ENCODE data around the gene INO80.

INO80 gene

DNA sequence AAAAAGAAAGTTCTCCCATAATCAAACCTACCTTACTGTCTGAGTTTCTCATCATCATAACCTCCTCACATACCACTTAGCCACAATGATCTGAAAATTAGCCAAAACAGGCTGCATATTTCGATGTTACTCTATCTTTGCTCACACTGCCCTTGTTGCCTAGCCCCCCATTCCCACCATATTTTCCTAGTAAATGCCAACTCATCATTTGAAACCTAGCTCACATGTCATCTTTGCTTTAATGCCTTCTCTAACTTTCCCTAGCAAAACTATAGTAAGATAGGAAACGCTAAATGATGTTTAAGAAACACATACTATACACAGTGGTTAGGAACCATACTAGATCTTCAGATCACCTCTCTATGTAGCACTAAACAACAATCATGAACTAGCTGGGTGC lies 64.9 kb downstream of the INO80 start:
- TF ChIP-seq, protein P1, sequence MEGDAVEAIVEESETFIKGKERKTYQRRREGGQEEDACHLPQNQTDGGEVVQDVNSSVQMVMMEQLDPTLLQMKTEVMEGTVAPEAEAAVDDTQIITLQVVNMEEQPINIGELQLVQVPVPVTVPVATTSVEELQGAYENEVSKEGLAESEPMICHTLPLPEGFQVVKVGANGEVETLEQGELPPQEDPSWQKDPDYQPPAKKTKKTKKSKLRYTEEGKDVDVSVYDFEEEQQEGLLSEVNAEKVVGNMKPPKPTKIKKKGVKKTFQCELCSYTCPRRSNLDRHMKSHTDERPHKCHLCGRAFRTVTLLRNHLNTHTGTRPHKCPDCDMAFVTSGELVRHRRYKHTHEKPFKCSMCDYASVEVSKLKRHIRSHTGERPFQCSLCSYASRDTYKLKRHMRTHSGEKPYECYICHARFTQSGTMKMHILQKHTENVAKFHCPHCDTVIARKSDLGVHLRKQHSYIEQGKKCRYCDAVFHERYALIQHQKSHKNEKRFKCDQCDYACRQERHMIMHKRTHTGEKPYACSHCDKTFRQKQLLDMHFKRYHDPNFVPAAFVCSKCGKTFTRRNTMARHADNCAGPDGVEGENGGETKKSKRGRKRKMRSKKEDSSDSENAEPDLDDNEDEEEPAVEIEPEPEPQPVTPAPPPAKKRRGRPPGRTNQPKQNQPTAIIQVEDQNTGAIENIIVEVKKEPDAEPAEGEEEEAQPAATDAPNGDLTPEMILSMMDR (IDR thresholded peaks at IDR 0.05): no peak

GRCh38 chr15:41048852-41049251 lies 67.2 kb downstream of the INO80 start:
- TF ChIP-seq, protein P1 (IDR thresholded peaks at IDR 0.05): no peak

- TF ChIP-seq, protein P1 (IDR thresholded peaks at IDR 0.05): no peak
These were observed 67.7 kb downstream of the INO80 start for GRCh38 chr15:41048397-41048796.

DNA sequence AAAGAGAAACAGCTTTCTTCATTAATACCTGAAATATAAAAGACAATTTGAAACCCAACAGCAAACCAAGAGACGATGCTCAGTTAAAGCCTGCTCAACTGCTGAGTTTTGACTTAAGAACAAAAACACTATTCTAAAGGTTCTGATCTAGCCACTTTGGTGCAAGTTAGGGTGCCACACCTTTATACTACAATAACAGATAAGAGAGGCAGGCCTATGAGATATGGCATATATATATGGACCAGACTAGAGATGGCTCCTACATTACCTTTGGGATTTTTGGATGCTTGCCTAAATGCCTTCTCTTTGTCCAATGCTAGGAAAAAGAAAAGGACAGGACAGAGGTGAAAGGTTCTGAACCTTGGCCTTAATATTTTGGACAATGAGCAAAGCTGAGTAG lies 68.6 kb downstream of the INO80 start:
- TF ChIP-seq, protein P1 (IDR thresholded peaks at IDR 0.05): no peak

DNA sequence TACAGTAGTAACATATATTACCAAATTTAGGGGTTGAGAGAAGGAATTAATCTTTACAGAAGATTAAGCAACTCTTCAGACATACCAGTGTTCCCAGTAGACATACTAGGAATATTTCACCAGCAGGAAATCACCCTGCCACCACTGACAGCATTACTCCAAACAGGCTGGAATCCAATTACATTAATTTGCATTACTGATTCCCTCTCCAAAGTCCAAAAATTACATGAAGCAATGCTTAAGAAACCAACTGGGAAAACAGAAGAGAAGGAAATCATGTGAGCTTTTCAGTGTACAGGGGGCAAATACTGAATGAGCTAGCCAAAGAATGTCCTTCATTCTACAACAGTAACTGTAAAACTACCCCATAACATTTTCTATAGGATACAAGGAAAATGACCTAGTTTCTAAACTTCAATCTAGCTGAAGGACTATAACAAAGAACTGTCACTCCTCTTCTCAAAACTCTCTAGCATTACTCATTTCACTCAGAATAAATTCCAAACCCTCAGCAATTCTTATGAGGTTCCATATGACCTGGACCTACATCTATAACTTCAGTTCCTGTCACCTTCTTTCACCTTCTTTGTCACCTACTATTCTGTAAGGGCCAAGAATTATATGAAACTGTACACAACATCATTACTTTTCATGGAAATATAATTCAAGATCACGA lies 72.7 kb downstream of the INO80 start:
- TF ChIP-seq, protein P1 (IDR thresholded peaks at IDR 0.05): no peak

- TF ChIP-seq, protein P1 (IDR thresholded peaks at IDR 0.05): no peak
These were observed 73.2 kb downstream of the INO80 start for GRCh38 chr15:41042851-41043250.

DNA sequence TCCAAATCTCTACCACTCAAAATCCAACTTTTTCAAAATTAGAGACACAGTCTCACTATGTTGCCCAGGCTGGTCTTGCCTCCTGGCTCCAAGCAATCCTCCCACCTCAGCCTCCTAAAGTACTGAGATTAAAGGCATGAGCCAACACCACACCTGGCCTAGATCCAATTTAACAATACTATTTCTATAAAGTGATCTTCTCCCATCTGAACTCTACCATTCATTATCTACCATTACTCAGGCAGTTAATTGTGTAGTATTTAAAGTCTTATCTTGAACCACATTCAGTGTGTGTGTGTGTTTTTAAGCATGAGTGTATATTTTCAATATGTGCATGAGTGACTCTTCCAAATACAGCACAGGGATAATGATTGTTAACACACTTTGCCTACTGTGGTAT lies 77.0 kb downstream of the INO80 start:
- TF ChIP-seq, protein P1 (IDR thresholded peaks at IDR 0.05): no peak

DNA sequence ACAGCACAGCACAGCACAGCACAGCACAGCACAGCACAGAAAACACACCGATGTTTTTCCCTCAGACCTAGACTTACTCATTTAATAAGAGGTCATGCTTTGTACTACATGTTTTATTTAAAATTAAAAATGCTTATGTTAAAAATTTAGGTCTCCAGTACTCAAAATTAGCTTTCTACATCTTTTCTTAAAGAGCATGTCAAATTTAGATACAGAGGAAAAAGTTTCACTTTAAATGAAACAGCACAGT lies 84.1 kb downstream of the INO80 start:
- TF ChIP-seq, protein P1 (IDR thresholded peaks at IDR 0.05): no peak

Measured in LNCAP (cell line).